HAP-1 (cell line): Measurements from ENCODE around the gene SGK2.

ENCODE experiments used
- DNase-seq, 2 experiments: peaks; one replicate each; pipeline ENCODE4 v3.0.0-alpha.2; 2016 to 2020; ENCODE audit warnings: low spot score in 2 of 2
- H3K27me3 ChIP-seq: fragments of 250-450 bp; sonication (Bioruptor Pico); 2 replicates; pipeline ENCODE4 v1.5.1; 2020; ENCODE audit warnings: low read depth, mild to moderate bottlenecking, moderate library complexity
- H3K36me3 ChIP-seq: fragments of 250-450 bp; sonication (Bioruptor Pico); replicated peaks from 2 replicates; pipeline ENCODE4 v1.5.1; 2020; ENCODE audit warnings: mild to moderate bottlenecking
- H3K4me1 ChIP-seq: fragments of 250-450 bp; sonication (Bioruptor Pico); 2 replicates; pipeline ENCODE4 v1.5.1; 2020; ENCODE audit warnings: mild to moderate bottlenecking
- H3K4me3 ChIP-seq: fragments of 250-450 bp; sonication (Bioruptor Pico); 2 replicates; pipeline ENCODE4 v1.5.1; 2020; ENCODE audit warnings: mild to moderate bottlenecking, moderate library complexity
- H3K9me3 ChIP-seq: fragments of 250-450 bp; sonication (Bioruptor Pico); 2 replicates; pipeline ENCODE4 v1.5.1; 2020; ENCODE audit warnings: mild to moderate bottlenecking, moderate library complexity
- in situ Hi-C: fragments of 300-500 bp; cut with MboI; formaldehyde crosslinking; loops from 3 replicates; pipeline ENCODE4 v1.14.3; 2020; ENCODE audit warnings: low sequenced_read_pairs, inconsistent platforms, mixed read lengths

The SGK2 gene

GRCh38 chr20:43560974-43561373 is 2.1 kb downstream of the SGK2 start:
- in situ Hi-C loops, result no loop called here
- DNase-seq, result no peak

DNA sequence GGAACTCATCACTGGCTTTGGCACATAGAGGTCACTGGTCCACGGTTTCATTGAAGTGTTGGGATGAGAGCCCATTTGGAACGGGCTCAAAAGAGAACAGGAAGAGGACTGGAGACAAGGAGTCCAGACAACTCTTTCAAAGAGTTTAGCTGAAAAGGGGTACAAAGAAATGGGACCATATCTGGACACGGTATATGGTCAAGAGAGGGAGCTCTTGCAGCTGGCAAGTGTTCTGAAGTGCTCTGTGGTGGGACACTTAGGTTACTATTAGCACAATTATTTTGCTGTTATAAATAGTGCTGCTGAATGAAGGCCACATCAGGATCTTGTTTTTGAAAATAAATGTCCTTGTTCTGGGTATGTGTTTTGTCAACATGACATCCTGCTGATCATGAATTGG is 4.6 kb downstream of the SGK2 start:
- no peak overlapping the region for H3K4me3 ChIP-seq
- in situ Hi-C loops, result no loop called here
- DNase-seq, result no peak
- H3K9me3 ChIP-seq, result no peaks in the 10 kb centered on the region
- H3K27me3 ChIP-seq, result no peaks in the 10 kb centered on the region
- no peaks in the 10 kb centered on the region for H3K4me1 ChIP-seq
- H3K36me3 ChIP-seq, result no peaks in the 10 kb centered on the region

More at GRCh38 chr20:43560974-43561373, 2.1 kb downstream of the SGK2 start:
- no peaks in the 10 kb centered on the region for H3K36me3 ChIP-seq
- H3K9me3 ChIP-seq, result no peaks in the 10 kb centered on the region
- no peaks in the 10 kb centered on the region for H3K27me3 ChIP-seq
- no peak overlapping the region for H3K4me3 ChIP-seq
- no peaks in the 10 kb centered on the region for H3K4me1 ChIP-seq

- in situ Hi-C loops, result no loop called here
- H3K27me3 ChIP-seq, result no peaks in the 10 kb centered on the region
- DNase-seq, result no peak
- no peaks in the 10 kb centered on the region for H3K36me3 ChIP-seq
- no peaks in the 10 kb centered on the region for H3K4me1 ChIP-seq
- H3K9me3 ChIP-seq, result no peaks in the 10 kb centered on the region
- no peak overlapping the region for H3K4me3 ChIP-seq
Measured at GRCh38 chr20:43563991-43564390, 5.2 kb downstream of the SGK2 start.

DNA sequence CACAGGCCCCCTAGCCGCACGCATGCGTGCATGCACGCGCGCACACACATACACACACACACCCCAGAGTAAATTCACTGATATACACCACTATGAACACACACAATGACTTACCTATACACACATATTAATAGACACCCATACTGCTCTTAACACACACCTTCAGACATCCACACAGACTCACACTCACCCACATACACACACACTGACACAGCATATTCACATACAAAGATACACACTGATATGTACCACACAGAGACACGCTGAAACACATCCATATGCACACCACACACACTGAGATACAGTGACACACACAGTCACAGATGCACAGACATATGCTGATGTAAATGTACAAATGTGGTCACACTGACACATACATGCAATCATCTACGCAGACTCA is 5.6 kb downstream of the SGK2 start:
- Histone ChIP-seq H3K4me1 (no peaks in the 10 kb centered on the region), H3K36me3 (no peaks in the 10 kb centered on the region), H3K9me3 (no peaks in the 10 kb centered on the region), H3K27me3 (no peaks in the 10 kb centered on the region), H3K4me3 (no peak overlapping the region)
- in situ Hi-C loops, result no loop called here
- no peak for DNase-seq

GRCh38 chr20:43564993-43565757 is 6.3 kb downstream of the SGK2 start:
- in situ Hi-C loops, result no loop called here
- no peak overlapping the region for H3K4me3 ChIP-seq
- no peaks in the 10 kb centered on the region for H3K9me3 ChIP-seq
- H3K27me3 ChIP-seq, result no peaks in the 10 kb centered on the region
- H3K4me1 ChIP-seq, result no peaks in the 10 kb centered on the region
- no peak for DNase-seq
- H3K36me3 ChIP-seq, result no peaks in the 10 kb centered on the region

DNA sequence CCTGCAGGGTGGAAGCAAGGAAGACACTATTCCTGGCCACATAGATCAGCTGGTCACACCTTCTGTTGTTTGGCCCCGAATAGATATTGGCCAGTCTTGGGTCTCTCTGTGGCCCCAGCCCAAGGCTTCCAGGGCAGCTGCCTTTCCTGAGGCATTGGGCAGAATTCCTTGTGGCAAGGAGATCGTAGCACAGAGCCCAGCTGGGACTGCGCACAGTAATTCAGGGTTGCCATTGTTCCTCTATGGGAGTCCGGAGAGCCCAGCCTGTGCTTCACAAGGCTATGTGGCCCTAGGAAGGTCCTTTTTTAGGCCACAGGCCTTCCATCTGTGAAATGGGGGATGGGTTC is 6.9 kb downstream of the SGK2 start:
- H3K27me3 ChIP-seq, result no peaks in the 10 kb centered on the region
- H3K4me3 ChIP-seq, result no peak overlapping the region
- H3K9me3 ChIP-seq, result no peaks in the 10 kb centered on the region
- no peak for DNase-seq
- in situ Hi-C loops, result no loop called here
- H3K4me1 ChIP-seq, result no peaks in the 10 kb centered on the region
- H3K36me3 ChIP-seq, result no peaks in the 10 kb centered on the region

GRCh38 chr20:43567477-43567876 is 8.7 kb downstream of the SGK2 start:
- no peaks in the 10 kb centered on the region for H3K9me3 ChIP-seq

GRCh38 chr20:43568706-43569105 is 9.9 kb downstream of the SGK2 start:
- in situ Hi-C loops, result no loop called here
- no peak for DNase-seq

More at GRCh38 chr20:43567477-43567876, 8.7 kb downstream of the SGK2 start:
- no peak for DNase-seq
- Histone ChIP-seq H3K4me1 (no peaks in the 10 kb centered on the region), H3K4me3 (no peak overlapping the region), H3K36me3 (no peaks in the 10 kb centered on the region), H3K27me3 (no peaks in the 10 kb centered on the region)
- in situ Hi-C loops, result no loop called here

GRCh38 chr20:43569282-43569681 is 10.5 kb downstream of the SGK2 start:
- DNase-seq, result no peak
- H3K9me3 ChIP-seq, result no peaks in the 10 kb centered on the region
- H3K27me3 ChIP-seq, result no peaks in the 10 kb centered on the region
- no peak overlapping the region for H3K4me3 ChIP-seq
- in situ Hi-C loops, result no loop called here
- no peaks in the 10 kb centered on the region for H3K4me1 ChIP-seq
- no peaks in the 10 kb centered on the region for H3K36me3 ChIP-seq

More at GRCh38 chr20:43568706-43569105, 9.9 kb downstream of the SGK2 start:
- Histone ChIP-seq H3K9me3 (no peaks in the 10 kb centered on the region), H3K4me3 (no peak overlapping the region), H3K27me3 (no peaks in the 10 kb centered on the region), H3K4me1 (no peaks in the 10 kb centered on the region), H3K36me3 (no peaks in the 10 kb centered on the region)

DNA sequence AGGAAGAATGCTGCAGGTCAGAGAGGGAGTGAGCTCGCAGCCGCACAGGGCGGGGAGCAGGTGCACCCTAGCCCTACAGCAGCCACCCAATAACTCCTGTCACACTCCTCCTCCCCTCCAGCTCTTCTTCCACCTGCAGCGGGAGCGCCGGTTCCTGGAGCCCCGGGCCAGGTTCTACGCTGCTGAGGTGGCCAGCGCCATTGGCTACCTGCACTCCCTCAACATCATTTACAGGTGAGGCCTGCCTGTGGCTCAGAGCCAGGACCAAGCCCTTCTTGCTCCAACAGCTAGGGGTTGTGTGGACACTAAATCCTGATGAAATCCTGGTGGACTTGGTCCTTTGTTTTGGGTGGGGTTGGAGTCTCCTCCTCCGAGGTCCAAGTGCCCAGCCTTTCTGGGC is 11.7 kb downstream of the SGK2 start:
- Histone ChIP-seq H3K36me3 (no peaks in the 10 kb centered on the region), H3K4me1 (no peaks in the 10 kb centered on the region), H3K4me3 (no peak overlapping the region), H3K27me3 (no peaks in the 10 kb centered on the region), H3K9me3 (no peaks in the 10 kb centered on the region)
- no peak for DNase-seq
- in situ Hi-C loops, result no loop called here

DNA sequence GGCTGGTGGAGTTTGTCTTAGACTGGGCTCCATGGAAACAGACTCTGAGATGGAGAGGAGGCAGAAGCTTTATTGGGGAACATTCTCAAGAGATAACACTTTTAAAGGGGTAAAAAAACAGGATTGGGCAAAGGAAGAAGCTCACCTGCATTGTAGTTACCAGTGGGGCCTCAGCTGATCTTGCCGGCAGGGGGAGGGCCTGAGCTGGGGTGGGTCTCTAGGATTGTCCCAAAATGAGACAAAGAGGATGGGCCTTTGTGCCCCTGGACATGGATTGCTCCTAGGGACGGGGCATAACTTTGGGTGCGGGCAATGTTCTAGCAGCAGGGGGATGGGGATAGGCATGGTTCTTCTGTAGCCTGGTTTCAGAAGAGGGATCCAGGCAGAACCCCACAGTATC is 12.5 kb downstream of the SGK2 start:
- in situ Hi-C loops, result no loop called here
- H3K36me3 ChIP-seq, result no peaks in the 10 kb centered on the region
- H3K9me3 ChIP-seq, result no peaks in the 10 kb centered on the region
- no peak for DNase-seq
- H3K27me3 ChIP-seq, result no peaks in the 10 kb centered on the region
- H3K4me3 ChIP-seq, result no peak overlapping the region
- no peaks in the 10 kb centered on the region for H3K4me1 ChIP-seq

DNA sequence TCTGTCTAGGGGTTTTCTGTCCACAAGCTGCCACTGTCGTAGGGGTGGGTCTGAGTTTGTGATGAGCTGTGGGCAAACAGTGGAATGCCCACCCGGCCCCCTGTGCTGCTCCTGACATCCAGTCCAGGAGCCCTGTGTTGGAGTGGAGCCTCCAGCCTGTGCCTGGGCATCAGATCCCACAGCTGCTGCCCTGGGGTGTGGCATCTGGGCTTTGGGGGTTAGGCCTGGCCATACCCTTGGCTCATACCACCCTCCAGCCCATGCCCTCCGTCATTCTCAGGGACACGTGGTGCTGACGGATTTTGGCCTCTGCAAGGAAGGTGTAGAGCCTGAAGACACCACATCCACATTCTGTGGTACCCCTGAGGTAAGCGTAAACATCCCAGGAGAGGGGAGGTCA is 12.9 kb downstream of the SGK2 start:
- no peaks in the 10 kb centered on the region for H3K9me3 ChIP-seq
- DNase-seq, result no peak
- in situ Hi-C loops, result no loop called here

GRCh38 chr20:43572891-43573290 is 14.1 kb downstream of the SGK2 start:
- Histone ChIP-seq H3K4me3 (no peak overlapping the region), H3K4me1 (no peaks in the 10 kb centered on the region), H3K36me3 (no peaks in the 10 kb centered on the region), H3K9me3 (no peaks in the 10 kb centered on the region), H3K27me3 (no peaks in the 10 kb centered on the region)
- in situ Hi-C loops, result no loop called here
- no peak for DNase-seq

More for the DNA sequence above, 12.9 kb downstream of the SGK2 start:
- Histone ChIP-seq H3K27me3 (no peaks in the 10 kb centered on the region), H3K36me3 (no peaks in the 10 kb centered on the region), H3K4me1 (no peaks in the 10 kb centered on the region), H3K4me3 (no peak overlapping the region)

- no peaks in the 10 kb centered on the region for H3K36me3 ChIP-seq
- H3K27me3 ChIP-seq, result no peaks in the 10 kb centered on the region
- no peak for DNase-seq
- no peak overlapping the region for H3K4me3 ChIP-seq
- no peaks in the 10 kb centered on the region for H3K9me3 ChIP-seq
- in situ Hi-C loops, result no loop called here
- no peaks in the 10 kb centered on the region for H3K4me1 ChIP-seq
Measured at GRCh38 chr20:43576108-43576507, 17.3 kb downstream of the SGK2 start.
